SK-N-DZ (cell line): ENCODE data around the gene ARFGAP3.
"Not testable (repeated sequence)": the region's sequence is repeated elsewhere in the genome, so short reads cannot be mapped to it uniquely, and the experiment has no call there.

Experiments
- DNase-seq: peaks from one replicate; pipeline ENCODE4 v3.0.0-alpha.2; 2015; ENCODE audit warnings: low spot score

The ARFGAP3 gene

GRCh38 chr22:42794551-42795510 is 62.2 kb downstream of the ARFGAP3 start:
- no peak for DNase-seq

GRCh38 chr22:42793848-42794405 is 63.1 kb downstream of the ARFGAP3 start:
- no peak for DNase-seq

GRCh38 chr22:42792909-42793847 is 63.9 kb downstream of the ARFGAP3 start:
- DNase-seq = no peak

- no peak for DNase-seq
Observed at GRCh38 chr22:42792453-42792908, 64.6 kb downstream of the ARFGAP3 start.

- no peak for DNase-seq
Observed at GRCh38 chr22:42791721-42792452, 65.2 kb downstream of the ARFGAP3 start.

GRCh38 chr22:42788466-42788865 is 68.6 kb downstream of the ARFGAP3 start:
- DNase-seq = no peak

GRCh38 chr22:42788021-42788420 is 69.1 kb downstream of the ARFGAP3 start:
- DNase-seq = no peak

GRCh38 chr22:42787357-42787736 is 69.7 kb downstream of the ARFGAP3 start:
- DNase-seq = no peak

- no peak for DNase-seq
Observed at GRCh38 chr22:42786606-42787356, 70.3 kb downstream of the ARFGAP3 start.

GRCh38 chr22:42785706-42786499 is 71.2 kb downstream of the ARFGAP3 start:
- DNase-seq = no peak

GRCh38 chr22:42782306-42782705 is 74.8 kb downstream of the ARFGAP3 start:
- DNase-seq = not testable (repeated sequence)

- DNase-seq = peak; percentile 89
Observed at GRCh38 chr22:42780070-42780540, 77.0 kb downstream of the ARFGAP3 start.

- no peak for DNase-seq
Observed at GRCh38 chr22:42777126-42777525, 79.9 kb downstream of the ARFGAP3 start.

GRCh38 chr22:42773167-42773566 is 83.9 kb downstream of the ARFGAP3 start:
- DNase-seq = no peak

- DNase-seq = no peak
Observed at GRCh38 chr22:42772647-42773046, 84.4 kb downstream of the ARFGAP3 start.

- DNase-seq = no peak
Observed at GRCh38 chr22:42770941-42771647, 86.0 kb downstream of the ARFGAP3 start.

GRCh38 chr22:42770448-42770726 is 86.7 kb downstream of the ARFGAP3 start:
- DNase-seq = no peak

- no peak for DNase-seq
Observed at GRCh38 chr22:42769574-42770447, 87.3 kb downstream of the ARFGAP3 start.
